Neuronal stem cell (in vitro differentiated cells): ENCODE results near the gene AMOTL1.

Experiments used
- DNase-seq: peaks from one replicate; pipeline ENCODE4 v3.0.0-alpha.2; 2013; ENCODE audit warnings: low spot score
- H2AFZ ChIP-seq: one replicate; pipeline ENCODE4 v1.6.1; 2013; ENCODE audit warnings: mild to moderate bottlenecking, low read length, inconsistent platforms
- H2AK5ac ChIP-seq: 2 replicates; pipeline ENCODE4 v1.6.1; 2013; ENCODE audit warnings: low read depth, mild to moderate bottlenecking, inconsistent platforms, low read length, moderate library complexity, mixed read lengths
- H2BK120ac ChIP-seq: 2 replicates; pipeline ENCODE4 v1.6.1; 2013; ENCODE audit warnings: low read depth, mild to moderate bottlenecking, inconsistent platforms, low read length, moderate library complexity, mixed read lengths
- H2BK12ac ChIP-seq: one replicate; pipeline ENCODE4 v1.6.1; 2013; ENCODE audit warnings: low read length, inconsistent platforms
- H2BK15ac ChIP-seq: 2 replicates; pipeline ENCODE4 v1.6.1; 2013; ENCODE audit warnings: mild to moderate bottlenecking, low read length, inconsistent platforms, mixed read lengths
- H2BK5ac ChIP-seq: one replicate; pipeline ENCODE4 v1.6.1; 2013; ENCODE audit warnings: inconsistent platforms, mild to moderate bottlenecking, low read length, moderate library complexity
- H3K14ac ChIP-seq: one replicate; pipeline ENCODE4 v1.6.1; 2013; ENCODE audit warnings: low read length, inconsistent platforms
- H3K18ac ChIP-seq: 2 replicates; pipeline ENCODE4 v1.6.1; 2013; ENCODE audit warnings: low read length, inconsistent platforms
- H3K23ac ChIP-seq: 2 replicates; pipeline ENCODE4 v1.6.1; 2013; ENCODE audit warnings: low read depth, mild to moderate bottlenecking, mixed read lengths, low read length, inconsistent platforms; ENCODE audit not compliant: poor library complexity
- H3K27ac ChIP-seq: replicated peaks from 3 replicates; pipeline ENCODE4 v1.5.1; 2013; ENCODE audit warnings: low read length, inconsistent platforms
- H3K27me3 ChIP-seq, 3 experiments: 2 replicates each; pipeline ENCODE4 v1.6.1; 2013; ENCODE audit warnings: low read length in 3 of 3, mild to moderate bottlenecking in 2 of 3, inconsistent platforms in 1 of 3, low read depth in 1 of 3, mixed read lengths in 1 of 3, moderate library complexity in 1 of 3; ENCODE audit not compliant: control insufficient read depth in 3 of 3, insufficient read depth in 3 of 3
- H3K36me3 ChIP-seq, 2 donors: replicated peaks in 1 of 2; 2 replicates each; pipeline ENCODE4 v1.6.1; 2013; ENCODE audit warnings: low read length in 2 of 2; ENCODE audit not compliant: control insufficient read depth in 2 of 2, insufficient read depth in 2 of 2
- H3K4ac ChIP-seq: 2 replicates; pipeline ENCODE4 v1.6.1; 2013; ENCODE audit warnings: inconsistent platforms, mild to moderate bottlenecking, low read length, moderate library complexity
- H3K4me1 ChIP-seq, 2 donors: 1 replicate in 1 of 2; 2 replicates in 1 of 2; pipeline ENCODE4 v1.6.1; 2013; ENCODE audit warnings: low read length in 2 of 2, low read depth in 1 of 2; ENCODE audit not compliant: control insufficient read depth in 2 of 2, insufficient read depth in 1 of 2
- H3K4me2 ChIP-seq: one replicate; pipeline ENCODE4 v1.6.1; 2013; ENCODE audit warnings: mild to moderate bottlenecking, low read length, inconsistent platforms; ENCODE audit not compliant: insufficient read depth, poor library complexity, severe bottlenecking
- H3K4me3 ChIP-seq, 2 donors: 2 replicates each; pipeline ENCODE4 v1.5.1; 2013; ENCODE audit warnings: low read length in 2 of 2, mild to moderate bottlenecking in 2 of 2, inconsistent platforms in 1 of 2, moderate library complexity in 1 of 2
- H3K79me1 ChIP-seq: one replicate; pipeline ENCODE4 v1.6.1; 2013; ENCODE audit warnings: low read depth, mild to moderate bottlenecking, inconsistent platforms, low read length, moderate library complexity
- H3K9ac ChIP-seq: one replicate; pipeline ENCODE4 v1.6.1; 2013; ENCODE audit warnings: mild to moderate bottlenecking, low read depth, low read length, inconsistent platforms; ENCODE audit not compliant: poor library complexity
- H3K9me3 ChIP-seq, 2 donors: replicated peaks in 1 of 2; 2 replicates each; pipeline versions ENCODE3 to v1.6.1; 2013; ENCODE audit warnings: low read length in 2 of 2, mild to moderate bottlenecking in 2 of 2, inconsistent platforms in 1 of 2, low read depth in 1 of 2, mixed read lengths in 1 of 2, moderate library complexity in 1 of 2; ENCODE audit not compliant: control insufficient read depth in 2 of 2, insufficient read depth in 1 of 2
- H4K8ac ChIP-seq: one replicate; pipeline ENCODE4 v1.6.1; 2013; ENCODE audit warnings: low read depth, mild to moderate bottlenecking, inconsistent platforms, low read length, moderate library complexity
- H4K91ac ChIP-seq: one replicate; pipeline ENCODE4 v1.6.1; 2013; ENCODE audit warnings: low read length, low read depth, mild to moderate bottlenecking, inconsistent platforms; ENCODE audit not compliant: poor library complexity
- WGBS, 2 donors: extraction: QIAGEN DNeasy Blood & Tissue Kit; methylation state at CpG; one replicate each; pipeline ENCODE4 v1.1.7; 2013; ENCODE audit warnings: missing lambda C conversion rate in 2 of 2, mixed read lengths in 1 of 2; ENCODE audit not compliant: insufficient read length in 2 of 2, insufficient replicate concordance in 1 of 2; ENCODE audit errors: extremely low coverage in 2 of 2; 5-methylcytosine and 5-hydroxymethylcytosine counted together

The AMOTL1 gene

GRCh38 chr11:94780432-94780831 is 12.3 kb downstream of the AMOTL1 start:
- Histone ChIP-seq H4K8ac (no peak overlapping the region), H3K4me2 (no peak overlapping the region), H3K27ac (no peak overlapping the region), H2BK15ac (no peak overlapping the region), H2BK120ac (no peak overlapping the region), H3K14ac (no peak overlapping the region), H3K18ac (no peak overlapping the region), H3K27me3 (no peaks in the 10 kb centered on the region), H2AFZ (no peak overlapping the region), H3K4me1 (peaks cover 10 to 14% of the 10 kb centered on the region in 2 donors), H3K79me1 (no peaks in the 10 kb centered on the region), H2BK5ac (no peak overlapping the region), H3K9me3 (no peaks in the 10 kb centered on the region), H3K23ac (no peak overlapping the region), H3K9ac (no peak overlapping the region), H3K36me3 (no peaks in the 10 kb centered on the region), H3K4ac (no peak overlapping the region), H4K91ac (no peak overlapping the region), H3K4me3 (no peak overlapping the region), H2BK12ac (no peak overlapping the region), H2AK5ac (no peak overlapping the region)
- no CpG with 5 or more reads among the region's 3 CpGs for WGBS, 2 donors
- DNase-seq: no peak

- H2BK120ac ChIP-seq: no peak overlapping the region
- H3K9me3 ChIP-seq: no peaks in the 10 kb centered on the region
- no peak for DNase-seq
- no peak overlapping the region for H3K27ac ChIP-seq
- no peak overlapping the region for H3K18ac ChIP-seq
- no peak overlapping the region for H3K4me2 ChIP-seq
- no peak overlapping the region for H2AFZ ChIP-seq
- no peaks in the 10 kb centered on the region for H3K27me3 ChIP-seq
- H3K4me1 ChIP-seq: peaks cover 0 to 12% of the 10 kb centered on the region in 2 donors
- no peak overlapping the region for H3K4ac ChIP-seq
- no peak overlapping the region for H3K4me3 ChIP-seq
- H2BK5ac ChIP-seq: no peak overlapping the region
- no peak overlapping the region for H4K91ac ChIP-seq
- H2BK12ac ChIP-seq: no peak overlapping the region
- no peak overlapping the region for H3K23ac ChIP-seq
- no peak overlapping the region for H4K8ac ChIP-seq
- H2AK5ac ChIP-seq: no peak overlapping the region
- H3K79me1 ChIP-seq: no peaks in the 10 kb centered on the region
- H3K36me3 ChIP-seq: no peaks in the 10 kb centered on the region
- H3K9ac ChIP-seq: no peak overlapping the region
- no peak overlapping the region for H2BK15ac ChIP-seq
- no CpG with 5 or more reads among the region's 1 CpG for WGBS, 2 donors
- no peak overlapping the region for H3K14ac ChIP-seq
Observed at GRCh38 chr11:94781837-94782236, 13.7 kb downstream of the AMOTL1 start.

- Histone ChIP-seq H3K27ac (no peak overlapping the region), H3K23ac (no peak overlapping the region)
Observed at GRCh38 chr11:94782446-94782845, 14.3 kb downstream of the AMOTL1 start.

GRCh38 chr11:94784884-94785283 is 16.7 kb downstream of the AMOTL1 start:
- H3K23ac ChIP-seq: no peak overlapping the region
- no peak overlapping the region for H4K8ac ChIP-seq
- no peak overlapping the region for H4K91ac ChIP-seq
- H2AK5ac ChIP-seq: no peak overlapping the region
- H3K27ac ChIP-seq: no peak overlapping the region
- no peak overlapping the region for H3K14ac ChIP-seq
- H2BK12ac ChIP-seq: no peak overlapping the region
- H2BK120ac ChIP-seq: no peak overlapping the region
- no peak overlapping the region for H2BK5ac ChIP-seq
- H3K4me3 ChIP-seq: no peak overlapping the region
- no peak overlapping the region for H2BK15ac ChIP-seq
- no peak overlapping the region for H3K18ac ChIP-seq
- no peak overlapping the region for H3K9ac ChIP-seq
- no peak overlapping the region for H3K4me2 ChIP-seq
- H3K27me3 ChIP-seq: no peaks in the 10 kb centered on the region
- no peaks in the 10 kb centered on the region for H3K9me3 ChIP-seq
- H3K4ac ChIP-seq: no peak overlapping the region
- DNase-seq: no peak
- peaks cover 0 to 7% of the 10 kb centered on the region in 2 donors for H3K36me3 ChIP-seq
- H3K79me1 ChIP-seq: no peaks in the 10 kb centered on the region
- H3K4me1 ChIP-seq: peaks cover 0 to 12% of the 10 kb centered on the region in 2 donors
- no peak overlapping the region for H2AFZ ChIP-seq

More at GRCh38 chr11:94782446-94782845, 14.3 kb downstream of the AMOTL1 start:
- Histone ChIP-seq H3K4me1 (peaks cover 0 to 12% of the 10 kb centered on the region in 2 donors), H3K18ac (no peak overlapping the region), H3K4ac (no peak overlapping the region), H3K9ac (no peak overlapping the region), H2BK5ac (no peak overlapping the region), H2AK5ac (no peak overlapping the region), H2BK12ac (no peak overlapping the region), H3K9me3 (no peaks in the 10 kb centered on the region), H2BK120ac (no peak overlapping the region), H2AFZ (no peak overlapping the region), H3K27me3 (no peaks in the 10 kb centered on the region), H4K8ac (no peak overlapping the region), H3K14ac (no peak overlapping the region), H3K79me1 (no peaks in the 10 kb centered on the region), H2BK15ac (no peak overlapping the region), H3K4me3 (no peak overlapping the region), H4K91ac (no peak overlapping the region), H3K36me3 (no peaks in the 10 kb centered on the region), H3K4me2 (no peak overlapping the region)
- DNase-seq: no peak
- no CpG with 5 or more reads among the region's 1 CpG for WGBS, 2 donors
